Smooth muscle cell (in vitro differentiated cells): Measurements from ENCODE around the gene TBC1D9B. TPM values are rescaled to one million over a fixed set of nuclear protein-coding genes. Genes with fewer than 3 reads are reported as not detected.

Experiments used
- DNase-seq: peaks from one replicate; lab custom pipeline; 2025; ENCODE audit not compliant: unreplicated experiment; lab: John Stamatoyannopoulos, UW
- H2AFZ ChIP-seq: fragments of 200-600 bp; sonication (generic); 2 replicates; pipeline ENCODE4 v1.6.0; 2016; ENCODE audit warnings: antibody characterized with exemption, low read depth, mild to moderate bottlenecking
- H3F3A ChIP-seq: fragments of 200-600 bp; sonication (generic); 2 replicates; pipeline ENCODE4 v1.6.0; 2017; ENCODE audit warnings: antibody characterized with exemption, low read depth
- H3K27ac ChIP-seq: fragments of 200-600 bp; sonication (generic); 2 replicates; pipeline ENCODE4 v1.5.1; 2016; ENCODE audit warnings: low read depth, mild to moderate bottlenecking
- H3K27me3 ChIP-seq: fragments of 200-600 bp; sonication (generic); 2 replicates; pipeline ENCODE4 v1.6.1; 2016; ENCODE audit warnings: low read depth, mild to moderate bottlenecking
- H3K36me3 ChIP-seq: fragments of 200-600 bp; sonication (generic); 2 replicates; pipeline ENCODE4 v1.5.1; 2016; ENCODE audit warnings: low read depth
- H3K4me1 ChIP-seq: fragments of 200-600 bp; sonication (generic); 2 replicates; pipeline ENCODE4 v1.5.1; 2016; ENCODE audit warnings: low read depth
- H3K4me2 ChIP-seq: fragments of 200-600 bp; sonication (generic); 2 replicates; pipeline ENCODE4 v1.6.0; 2016; ENCODE audit warnings: mild to moderate bottlenecking
- H3K4me3 ChIP-seq: fragments of 200-600 bp; sonication (generic); 2 replicates; pipeline ENCODE4 v1.5.1; 2016; ENCODE audit warnings: mild to moderate bottlenecking
- H3K79me2 ChIP-seq: fragments of 200-600 bp; sonication (generic); 2 replicates; pipeline ENCODE4 v1.6.0; 2016; ENCODE audit warnings: low read depth, mild to moderate bottlenecking
- H3K9ac ChIP-seq: fragments of 200-600 bp; sonication (generic); 2 replicates; pipeline ENCODE4 v1.6.0; 2016; ENCODE audit warnings: low read depth
- H3K9me3 ChIP-seq: fragments of 200-600 bp; sonication (generic); replicated peaks from 2 replicates; pipeline ENCODE4 v1.5.1; 2016; ENCODE audit warnings: low read depth
- H4K20me1 ChIP-seq: fragments of 200-600 bp; sonication (generic); 2 replicates; pipeline ENCODE4 v1.6.0; 2016; ENCODE audit warnings: low read depth
- CTCF ChIP-seq: fragments of 200-600 bp; sonication (generic); IDR thresholded peaks from 2 replicates; pipeline ENCODE4 v1.5.1; 2017; ENCODE audit warnings: borderline replicate concordance, mild to moderate bottlenecking, antibody characterized with exemption; ENCODE audit not compliant: insufficient read depth, poor library complexity, severe bottlenecking
- WGBS: methylation state at CpG from one replicate; pipeline ENCODE4 v1.1.7; 2016; ENCODE audit warnings: low lambda C conversion rate; 5-methylcytosine and 5-hydroxymethylcytosine counted together
- polyA plus RNA-seq: library from polyadenylated mRNA; unstranded; fragments of >200 nt; fragmentation: Nextera tagmentation; extraction: Ambion mirVana; gene quantifications from 2 replicates; pipeline ENCODE4 v1.2.1, GENCODE V29; 2016
- total RNA-seq: library from RNA; depleted of rRNA; stranded (reverse); fragments of >200 nt; gene quantifications from 2 replicates; pipeline ENCODE4 v1.2.3, GENCODE V29; 2014

The TBC1D9B gene
- total and polyA plus RNA-seq, 2 experiments from 2014 or later, result 47.5 to 62.3 TPM

- Histone ChIP-seq H3K36me3 (peaks cover 11% of the 10 kb centered on the region), H3K9ac (no peak overlapping the region), H3K4me2 (no peak overlapping the region), H3K27ac (no peak overlapping the region), H3F3A (peaks cover 5% of the 10 kb centered on the region), H3K27me3 (no peaks in the 10 kb centered on the region), H3K4me3 (no peak overlapping the region), H3K9me3 (no peaks in the 10 kb centered on the region), H3K4me1 (no peaks in the 10 kb centered on the region), H3K79me2 (peaks cover 18% of the 10 kb centered on the region), H2AFZ (no peak overlapping the region), H4K20me1 (peaks cover 54% of the 10 kb centered on the region)
- no peak for DNase-seq
- TF ChIP-seq CTCF, result no peak
- WGBS, result 99% methylated on average over 20 of the region's 20 CpGs
Observed at GRCh38 chr5:179832039-179832745, 75.5 kb downstream of the TBC1D9B start.

GRCh38 chr5:179830818-179831468 is 76.8 kb downstream of the TBC1D9B start:
- Histone ChIP-seq H3K27me3 (no peaks in the 10 kb centered on the region), H4K20me1 (peaks cover 56% of the 10 kb centered on the region), H3K4me2 (no peak overlapping the region), H3K4me1 (no peaks in the 10 kb centered on the region), H3K36me3 (peaks cover 16% of the 10 kb centered on the region), H3F3A (no peaks in the 10 kb centered on the region), H3K4me3 (no peak overlapping the region), H2AFZ (no peak overlapping the region), H3K9me3 (no peaks in the 10 kb centered on the region), H3K27ac (no peak overlapping the region), H3K79me2 (peaks cover 18% of the 10 kb centered on the region), H3K9ac (no peak overlapping the region)
- DNase-seq, result no peak
- TF ChIP-seq CTCF, result no peak
- WGBS, result 97% methylated on average over 7 of the region's 7 CpGs

GRCh38 chr5:179829732-179830435 is 77.8 kb downstream of the TBC1D9B start:
- no peak overlapping the region for H3K4me3 ChIP-seq
- no peak overlapping the region for H3K4me2 ChIP-seq
- H3K4me1 ChIP-seq, result no peaks in the 10 kb centered on the region
- H3K9ac ChIP-seq, result no peak overlapping the region
- H3K79me2 ChIP-seq, result peaks cover 18% of the 10 kb centered on the region
- WGBS, result 96% methylated on average over 7 of the region's 7 CpGs
- H3K27me3 ChIP-seq, result no peaks in the 10 kb centered on the region
- no peak for TF ChIP-seq CTCF
- peaks cover 66% of the 10 kb centered on the region for H4K20me1 ChIP-seq
- no peak overlapping the region for H2AFZ ChIP-seq
- H3K9me3 ChIP-seq, result no peaks in the 10 kb centered on the region
- no peak for DNase-seq
- no peaks in the 10 kb centered on the region for H3F3A ChIP-seq
- peaks cover 16% of the 10 kb centered on the region for H3K36me3 ChIP-seq
- no peak overlapping the region for H3K27ac ChIP-seq
